ENCODE measurements around the gene DUSP2.

DNA sequence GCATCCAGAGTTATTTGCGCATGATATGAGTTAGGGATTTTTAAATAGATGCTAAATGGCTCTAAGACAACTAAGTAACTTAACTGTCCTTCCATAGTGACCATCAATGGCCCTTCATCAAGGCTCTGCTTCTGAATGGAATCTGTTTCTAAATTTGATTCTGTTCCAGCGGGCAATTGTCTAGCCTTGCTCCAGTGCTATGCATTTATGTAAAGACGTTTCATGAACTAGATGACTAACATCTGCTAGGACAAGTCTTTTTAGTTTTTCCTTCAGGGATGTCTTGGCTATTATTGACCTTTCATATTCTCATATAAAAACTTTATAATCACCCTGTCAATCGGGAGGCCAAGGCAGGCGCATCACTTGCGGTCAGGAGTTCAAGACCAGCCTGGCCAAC is 16.8 kb downstream of the DUSP2 start:
- TF ChIP-seq POLR2A (IDR thresholded peaks at IDR 0.05; ENCODE audit: extremely low read depth, insufficient read length) (no peak), MYC (IDR thresholded peaks at IDR 0.05; ENCODE audit: low read depth, low read length) (no peak)
- TF ChIP-seq, protein P1, sequence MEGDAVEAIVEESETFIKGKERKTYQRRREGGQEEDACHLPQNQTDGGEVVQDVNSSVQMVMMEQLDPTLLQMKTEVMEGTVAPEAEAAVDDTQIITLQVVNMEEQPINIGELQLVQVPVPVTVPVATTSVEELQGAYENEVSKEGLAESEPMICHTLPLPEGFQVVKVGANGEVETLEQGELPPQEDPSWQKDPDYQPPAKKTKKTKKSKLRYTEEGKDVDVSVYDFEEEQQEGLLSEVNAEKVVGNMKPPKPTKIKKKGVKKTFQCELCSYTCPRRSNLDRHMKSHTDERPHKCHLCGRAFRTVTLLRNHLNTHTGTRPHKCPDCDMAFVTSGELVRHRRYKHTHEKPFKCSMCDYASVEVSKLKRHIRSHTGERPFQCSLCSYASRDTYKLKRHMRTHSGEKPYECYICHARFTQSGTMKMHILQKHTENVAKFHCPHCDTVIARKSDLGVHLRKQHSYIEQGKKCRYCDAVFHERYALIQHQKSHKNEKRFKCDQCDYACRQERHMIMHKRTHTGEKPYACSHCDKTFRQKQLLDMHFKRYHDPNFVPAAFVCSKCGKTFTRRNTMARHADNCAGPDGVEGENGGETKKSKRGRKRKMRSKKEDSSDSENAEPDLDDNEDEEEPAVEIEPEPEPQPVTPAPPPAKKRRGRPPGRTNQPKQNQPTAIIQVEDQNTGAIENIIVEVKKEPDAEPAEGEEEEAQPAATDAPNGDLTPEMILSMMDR (IDR thresholded peaks at IDR 0.05; ENCODE audit: low read depth, low read length): no peak
- TF ChIP-seq, protein P2, sequence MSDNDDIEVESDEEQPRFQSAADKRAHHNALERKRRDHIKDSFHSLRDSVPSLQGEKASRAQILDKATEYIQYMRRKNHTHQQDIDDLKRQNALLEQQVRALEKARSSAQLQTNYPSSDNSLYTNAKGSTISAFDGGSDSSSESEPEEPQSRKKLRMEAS (IDR thresholded peaks at IDR 0.05; ENCODE audit: low read depth, low read length): no peak
